Breast epithelium (tissue), 3 donors: Measurements from ENCODE around the gene CDH4.

Experiments
- POLR2A ChIP-seq: fragments of 450-650 bp; IDR thresholded peaks from one replicate; pipeline ENCODE4 v1.6.1; 2016; ENCODE audit warnings: antibody characterized with exemption, mild to moderate bottlenecking, moderate library complexity
- TF ChIP-seq, protein P1 (sequence below), 3 donors: fragments of 450-650 bp; IDR thresholded peaks; one replicate each; pipeline ENCODE4 v1.5.1; 2016 to 2017; ENCODE audit warnings: antibody characterized with exemption in 3 of 3, mild to moderate bottlenecking in 3 of 3, moderate library complexity in 3 of 3

GRCh38 chr20:61736751-61737310, 484.8 kb downstream of the CDH4 start:
- TF ChIP-seq, protein P1, sequence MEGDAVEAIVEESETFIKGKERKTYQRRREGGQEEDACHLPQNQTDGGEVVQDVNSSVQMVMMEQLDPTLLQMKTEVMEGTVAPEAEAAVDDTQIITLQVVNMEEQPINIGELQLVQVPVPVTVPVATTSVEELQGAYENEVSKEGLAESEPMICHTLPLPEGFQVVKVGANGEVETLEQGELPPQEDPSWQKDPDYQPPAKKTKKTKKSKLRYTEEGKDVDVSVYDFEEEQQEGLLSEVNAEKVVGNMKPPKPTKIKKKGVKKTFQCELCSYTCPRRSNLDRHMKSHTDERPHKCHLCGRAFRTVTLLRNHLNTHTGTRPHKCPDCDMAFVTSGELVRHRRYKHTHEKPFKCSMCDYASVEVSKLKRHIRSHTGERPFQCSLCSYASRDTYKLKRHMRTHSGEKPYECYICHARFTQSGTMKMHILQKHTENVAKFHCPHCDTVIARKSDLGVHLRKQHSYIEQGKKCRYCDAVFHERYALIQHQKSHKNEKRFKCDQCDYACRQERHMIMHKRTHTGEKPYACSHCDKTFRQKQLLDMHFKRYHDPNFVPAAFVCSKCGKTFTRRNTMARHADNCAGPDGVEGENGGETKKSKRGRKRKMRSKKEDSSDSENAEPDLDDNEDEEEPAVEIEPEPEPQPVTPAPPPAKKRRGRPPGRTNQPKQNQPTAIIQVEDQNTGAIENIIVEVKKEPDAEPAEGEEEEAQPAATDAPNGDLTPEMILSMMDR (IDR thresholded peaks at IDR 0.05): no peak
- no peak for TF ChIP-seq POLR2A
